CD4-positive, alpha-beta T cell (primary cell): Measurements from ENCODE around the gene UBD. TPM values are rescaled to one million over a fixed set of nuclear protein-coding genes. Genes with fewer than 3 reads are reported as not detected.

ENCODE experiments used
- ATAC-seq: fragments of 200-7000 bp; cut with Tn5 transposase; one replicate; pipeline ENCODE4 v1.10.0; 2022; ENCODE audit warnings: mild to moderate bottlenecking; ENCODE audit not compliant: poor library complexity
- CTCF ChIA-PET: fragments of 350-600 bp; sonication (Branson Sonifier 250); formaldehyde crosslinking; loops from one replicate; lab custom pipeline; 2021; ENCODE audit warnings: antibody characterized with exemption, inconsistent platforms; lab: Charles Lee
- POLR2A ChIA-PET: fragments of 350-600 bp; sonication (Branson Sonifier 250); formaldehyde crosslinking; loops from one replicate; lab custom pipeline; 2021; ENCODE audit warnings: antibody characterized with exemption, inconsistent platforms; lab: Charles Lee
- DNase-seq, 14 experiments: peaks; one replicate each; pipeline ENCODE4 v3.0.0-alpha.2; 2013 to 2020; ENCODE audit warnings: mixed read lengths in 2 of 14
- H3K27ac ChIP-seq, 2 donors: one replicate each; pipeline versions ENCODE4 v1.5.1 to v1.7.0; 2013; ENCODE audit warnings: low read length in 2 of 2, low read depth in 1 of 2, mild to moderate bottlenecking in 1 of 2
- H3K27me3 ChIP-seq, 2 experiments: 1 replicate in 1 of 2; 2 replicates in 1 of 2; pipeline versions ENCODE4 v1.6.1 to v1.7.0; 2013; ENCODE audit warnings: low read length in 2 of 2, control low read depth in 1 of 2, mild to moderate bottlenecking in 1 of 2, moderate library complexity in 1 of 2; ENCODE audit not compliant: insufficient read depth in 2 of 2, control insufficient read depth in 1 of 2
- H3K36me3 ChIP-seq: one replicate; pipeline ENCODE4 v1.6.1; 2013; ENCODE audit warnings: low read length, control low read depth; ENCODE audit not compliant: insufficient read depth
- H3K4me1 ChIP-seq: one replicate; pipeline ENCODE4 v1.6.1; 2013; ENCODE audit warnings: low read length, control low read depth; ENCODE audit not compliant: insufficient read depth
- H3K4me3 ChIP-seq: one replicate; pipeline ENCODE4 v1.5.1; 2013; ENCODE audit warnings: mild to moderate bottlenecking, low read length, moderate library complexity
- H3K9me3 ChIP-seq, 2 experiments: 1 replicate in 1 of 2; 2 replicates in 1 of 2; pipeline versions ENCODE4 v1.6.1 to v1.7.0; 2013; ENCODE audit warnings: low read length in 2 of 2, mild to moderate bottlenecking in 2 of 2, control low read depth in 1 of 2, moderate library complexity in 1 of 2; ENCODE audit not compliant: control insufficient read depth in 1 of 2, insufficient read depth in 1 of 2
- H3K27ac Mint-ChIP-seq: one replicate; pipeline ENCODE4 v1.8.0; 2020; ENCODE audit warnings: mixed read lengths
- H3K27me3 Mint-ChIP-seq: one replicate; pipeline ENCODE4 v1.8.0; 2021; ENCODE audit warnings: mixed read lengths
- H3K36me3 Mint-ChIP-seq: one replicate; pipeline ENCODE4 v1.8.0; 2021; ENCODE audit warnings: low read depth, mixed read lengths
- H3K4me1 Mint-ChIP-seq: one replicate; pipeline ENCODE4 v1.8.0; 2021; ENCODE audit warnings: low read depth, mixed read lengths
- H3K4me3 Mint-ChIP-seq: one replicate; pipeline ENCODE4 v1.8.0; 2020; ENCODE audit warnings: mild to moderate bottlenecking, mixed read lengths
- H3K9me3 Mint-ChIP-seq: one replicate; pipeline ENCODE4 v1.8.0; 2020; ENCODE audit warnings: mixed read lengths
- intact Hi-C, 2 experiments: fragments of 100-400 bp; cut with DNase I in 1 of 2; cut with micrococcal nuclease in 1 of 2; formaldehyde crosslinking; loops; one replicate each; pipeline versions ENCODE4 v1.15.1 to v1.9.0; 2023 to 2025; cut with DNase I, micrococcal nuclease
- total RNA-seq, 174 experiments: library from RNA in 2 of 174; stranded (reverse) in 2 of 174; gene quantifications; one replicate each; pipeline ENCODE4 v1.2.3 and lab custom pipeline; 2021 to 2026
- TF ChIP-seq, protein P1 (sequence below): fragments of 200-600 bp; IDR thresholded peaks from one replicate; pipeline ENCODE4 v1.8.0; 2022; ENCODE audit warnings: antibody characterized with exemption, mild to moderate bottlenecking

UBD gene
- total RNA-seq, 2 experiments from 2014 or later, result not detected

DNA sequence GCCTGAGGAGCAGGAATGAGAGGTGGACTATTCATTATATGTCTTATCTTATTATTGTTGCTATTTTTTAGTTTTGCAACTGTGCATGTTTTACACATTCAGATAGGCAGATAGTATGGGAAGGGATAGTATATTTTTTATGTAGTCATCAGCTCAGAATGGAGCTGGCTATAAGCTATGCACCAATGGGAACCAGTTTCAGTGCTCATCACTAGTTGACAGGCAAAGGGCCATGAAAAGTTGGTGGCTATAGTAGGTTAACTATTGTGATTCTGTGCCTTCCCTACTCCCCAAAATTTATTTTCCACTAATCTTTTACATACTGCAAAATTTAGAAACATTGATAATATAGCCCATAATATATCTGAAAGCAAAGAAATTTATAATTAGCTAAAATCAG is 5.3 kb upstream of the UBD start:
- TF ChIP-seq, protein P1, sequence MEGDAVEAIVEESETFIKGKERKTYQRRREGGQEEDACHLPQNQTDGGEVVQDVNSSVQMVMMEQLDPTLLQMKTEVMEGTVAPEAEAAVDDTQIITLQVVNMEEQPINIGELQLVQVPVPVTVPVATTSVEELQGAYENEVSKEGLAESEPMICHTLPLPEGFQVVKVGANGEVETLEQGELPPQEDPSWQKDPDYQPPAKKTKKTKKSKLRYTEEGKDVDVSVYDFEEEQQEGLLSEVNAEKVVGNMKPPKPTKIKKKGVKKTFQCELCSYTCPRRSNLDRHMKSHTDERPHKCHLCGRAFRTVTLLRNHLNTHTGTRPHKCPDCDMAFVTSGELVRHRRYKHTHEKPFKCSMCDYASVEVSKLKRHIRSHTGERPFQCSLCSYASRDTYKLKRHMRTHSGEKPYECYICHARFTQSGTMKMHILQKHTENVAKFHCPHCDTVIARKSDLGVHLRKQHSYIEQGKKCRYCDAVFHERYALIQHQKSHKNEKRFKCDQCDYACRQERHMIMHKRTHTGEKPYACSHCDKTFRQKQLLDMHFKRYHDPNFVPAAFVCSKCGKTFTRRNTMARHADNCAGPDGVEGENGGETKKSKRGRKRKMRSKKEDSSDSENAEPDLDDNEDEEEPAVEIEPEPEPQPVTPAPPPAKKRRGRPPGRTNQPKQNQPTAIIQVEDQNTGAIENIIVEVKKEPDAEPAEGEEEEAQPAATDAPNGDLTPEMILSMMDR, result no peak
- intact Hi-C loops, result no loop called here
- H3K36me3 Mint-ChIP-seq, result no peaks in the 10 kb centered on the region
- no peaks in the 10 kb centered on the region for H3K36me3 ChIP-seq
- H3K27ac ChIP-seq, result no peak overlapping the region
- H3K27me3 Mint-ChIP-seq, result peaks cover 71% of the 10 kb centered on the region
- no peak overlapping the region for H3K4me3 Mint-ChIP-seq
- peaks cover 4% of the 10 kb centered on the region for H3K4me1 Mint-ChIP-seq
- DNase-seq (no peak), ATAC-seq (no peak)
- no peaks in the 10 kb centered on the region for H3K4me1 ChIP-seq
- POLR2A ChIA-PET, result no interaction called here
- H3K27ac Mint-ChIP-seq, result no peak overlapping the region
- H3K9me3 Mint-ChIP-seq, result no peaks in the 10 kb centered on the region
- H3K9me3 ChIP-seq, result no peaks in the 10 kb centered on the region
- no peak overlapping the region for H3K4me3 ChIP-seq
- CTCF ChIA-PET, result no interaction called here
- H3K27me3 ChIP-seq, result peaks cover 9 to 33% of the 10 kb centered on the region in 2 experiments

DNA sequence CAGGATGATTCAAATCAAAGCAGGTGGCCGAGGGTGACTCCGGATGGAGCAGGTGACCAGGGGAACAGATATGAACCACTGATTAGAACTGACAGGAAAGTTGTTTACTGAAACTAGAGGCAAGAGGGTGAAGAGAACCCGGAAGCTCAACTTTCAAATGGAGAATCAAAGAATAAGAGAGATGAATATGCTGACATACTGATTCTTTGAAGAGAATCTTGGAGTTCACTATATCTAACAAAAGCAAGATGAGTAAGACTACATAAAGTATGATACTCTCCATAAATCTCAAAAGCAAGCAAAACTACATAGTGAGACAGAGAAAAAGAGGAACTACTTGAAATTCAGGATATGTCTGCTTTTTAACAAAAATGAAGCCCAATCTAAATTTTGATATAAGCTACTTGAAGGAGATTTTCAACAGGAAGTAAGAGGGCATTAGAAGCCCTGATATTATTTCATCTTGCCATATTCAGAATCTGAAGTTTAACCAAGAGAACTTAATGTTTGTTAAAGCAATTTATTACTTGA is 4.0 kb upstream of the UBD start:
- Histone ChIP-seq H3K27me3 (peaks cover 9 to 28% of the 10 kb centered on the region in 2 experiments), H3K4me3 (no peak overlapping the region), H3K36me3 (no peaks in the 10 kb centered on the region), H3K9me3 (no peaks in the 10 kb centered on the region), H3K4me1 (no peaks in the 10 kb centered on the region), H3K27ac (no peak overlapping the region)
- no peak for DNase-seq
- ATAC-seq, result no peak
- no peaks in the 10 kb centered on the region for H3K9me3 Mint-ChIP-seq
- TF ChIP-seq, protein P1, result no peak
- no peak overlapping the region for H3K4me3 Mint-ChIP-seq
- H3K36me3 Mint-ChIP-seq, result no peaks in the 10 kb centered on the region
- H3K27ac Mint-ChIP-seq, result no peak overlapping the region
- H3K4me1 Mint-ChIP-seq, result peaks cover 4% of the 10 kb centered on the region
- POLR2A ChIA-PET, result no interaction called here
- H3K27me3 Mint-ChIP-seq, result peaks cover 79% of the 10 kb centered on the region
- CTCF ChIA-PET, result no interaction called here
- intact Hi-C loops, result no loop called here

DNA sequence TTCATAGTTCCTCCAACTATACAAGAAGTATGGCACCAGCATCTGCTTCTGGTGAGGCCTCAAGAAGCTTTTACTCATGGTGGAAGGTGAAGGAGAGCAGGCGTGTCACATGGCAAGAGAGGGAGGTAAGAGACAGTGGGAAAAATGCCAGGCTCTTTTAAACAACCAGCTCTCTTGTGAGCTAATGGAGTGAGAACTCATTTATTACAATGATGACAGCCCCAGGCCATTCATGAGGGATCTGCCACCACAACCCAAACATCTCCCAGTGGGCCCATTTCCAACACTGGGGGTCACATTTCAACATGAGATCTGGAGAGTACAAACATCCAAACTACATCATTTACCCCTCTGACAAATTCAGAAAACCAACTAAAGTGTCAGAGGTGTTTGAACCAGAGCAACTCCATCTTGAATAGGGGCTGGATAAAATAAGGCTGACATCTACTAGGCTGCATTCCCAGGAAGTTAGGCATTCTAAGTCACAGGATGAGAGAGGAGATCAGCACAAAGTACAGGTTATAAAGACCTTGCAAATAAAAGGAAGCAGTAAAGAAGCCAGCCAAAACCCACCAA is 2.2 kb upstream of the UBD start:
- H3K27ac ChIP-seq, result no peak overlapping the region
- ChIA-PET POLR2A (no interaction called here), CTCF (no interaction called here)
- intact Hi-C loops, result no loop called here
- H3K9me3 ChIP-seq, result no peaks in the 10 kb centered on the region
- no peaks in the 10 kb centered on the region for H3K9me3 Mint-ChIP-seq
- H3K4me1 Mint-ChIP-seq, result peaks cover 4% of the 10 kb centered on the region
- peaks cover 9 to 34% of the 10 kb centered on the region in 2 experiments for H3K27me3 ChIP-seq
- TF ChIP-seq, protein P1, result no peak
- no peak overlapping the region for H3K4me3 ChIP-seq
- H3K4me1 ChIP-seq, result no peaks in the 10 kb centered on the region
- H3K4me3 Mint-ChIP-seq, result no peak overlapping the region
- no peaks in the 10 kb centered on the region for H3K36me3 Mint-ChIP-seq
- H3K27me3 Mint-ChIP-seq, result peaks cover 79% of the 10 kb centered on the region
- DNase-seq (no peak), ATAC-seq (no peak)
- H3K36me3 ChIP-seq, result no peaks in the 10 kb centered on the region
- H3K27ac Mint-ChIP-seq, result no peak overlapping the region
